T47D (cell line): ENCODE results near the gene CSF1.

Experiments used
- DNase-seq, 2 experiments: peaks; one replicate each; pipeline versions ENCODE4 v3.0.0 to v3.0.0-alpha.2; 2011 to 2012; ENCODE audit warnings: low read depth in 1 of 2, low spot score in 1 of 2
- JUND ChIP-seq: IDR thresholded peaks from 2 replicates; pipeline ENCODE4 v1.6.1; 2012; ENCODE audit warnings: low read depth
- in situ Hi-C: cut with HindIII; loops from 2 replicates; pipeline ENCODE4 v1.10.0; 2016; ENCODE audit warnings: low sequenced_read_pairs, low pct_unique_long_range_greater_than_20kb

Gene CSF1

DNA sequence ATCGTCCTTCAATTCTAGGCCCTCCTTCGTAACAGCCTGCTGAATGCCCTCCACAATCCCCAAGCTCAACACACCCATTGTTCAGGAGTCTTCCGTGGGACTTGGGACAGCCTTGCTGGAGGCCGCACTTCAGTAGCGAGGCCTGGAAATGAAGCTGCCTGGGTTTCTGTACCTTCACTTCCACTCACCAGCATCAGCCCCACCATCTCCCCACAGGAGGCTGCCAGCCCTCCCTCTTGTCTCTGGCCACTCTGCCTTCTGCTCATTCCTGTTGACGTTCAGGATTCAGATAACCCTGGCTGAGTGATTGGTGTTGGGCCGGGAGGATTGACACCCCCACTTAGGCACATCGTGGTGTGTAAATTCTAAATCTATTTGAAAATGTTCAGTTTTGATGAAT is 23.4 kb upstream of the CSF1 start:
- no peak for DNase-seq
- in situ Hi-C loops: no loop called here
- no peak for TF ChIP-seq JUND

DNA sequence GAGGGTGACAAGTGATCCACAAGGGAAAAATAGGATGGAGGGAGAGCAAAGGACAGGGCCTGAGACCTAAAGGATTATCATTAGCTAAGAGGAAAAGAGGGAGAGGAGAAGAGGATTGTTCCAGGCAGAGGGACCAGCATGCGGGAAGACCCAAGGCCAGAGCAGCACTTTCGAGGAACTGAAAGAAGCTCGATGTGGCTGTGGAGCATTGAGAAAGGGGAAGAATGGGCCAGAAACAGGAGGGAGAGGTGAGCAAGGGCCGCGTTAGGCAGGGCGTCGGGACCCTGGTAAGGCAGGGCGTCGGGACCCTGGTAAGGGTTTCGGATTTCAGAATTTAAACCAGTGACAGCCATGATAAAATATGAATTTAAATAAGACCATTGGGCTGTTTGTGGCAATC is 22.8 kb upstream of the CSF1 start:
- in situ Hi-C loops: no loop called here
- no peak for DNase-seq
- TF ChIP-seq JUND: no peak

DNA sequence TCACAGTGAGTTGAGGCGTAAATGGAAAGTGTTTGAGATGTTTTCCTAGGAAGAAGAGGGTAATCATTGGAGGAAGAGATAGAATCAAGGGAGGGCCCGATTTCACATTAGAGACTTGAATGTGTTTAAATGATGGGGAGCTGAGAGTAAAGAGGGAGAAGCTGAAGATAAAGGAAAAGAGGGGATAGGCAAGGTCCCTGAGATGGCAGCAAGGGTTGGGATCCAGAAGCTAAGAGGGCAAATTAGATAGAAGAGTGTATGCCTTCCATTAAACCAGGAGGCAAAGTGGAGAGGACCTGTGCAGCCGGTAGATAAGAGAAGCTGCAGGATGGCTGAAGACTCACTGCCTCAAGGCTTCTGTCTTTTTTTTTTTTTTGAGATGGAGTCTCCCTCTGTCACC is 21.6 kb upstream of the CSF1 start:
- in situ Hi-C loops: no loop called here
- TF ChIP-seq JUND: no peak
- DNase-seq: no peak

DNA sequence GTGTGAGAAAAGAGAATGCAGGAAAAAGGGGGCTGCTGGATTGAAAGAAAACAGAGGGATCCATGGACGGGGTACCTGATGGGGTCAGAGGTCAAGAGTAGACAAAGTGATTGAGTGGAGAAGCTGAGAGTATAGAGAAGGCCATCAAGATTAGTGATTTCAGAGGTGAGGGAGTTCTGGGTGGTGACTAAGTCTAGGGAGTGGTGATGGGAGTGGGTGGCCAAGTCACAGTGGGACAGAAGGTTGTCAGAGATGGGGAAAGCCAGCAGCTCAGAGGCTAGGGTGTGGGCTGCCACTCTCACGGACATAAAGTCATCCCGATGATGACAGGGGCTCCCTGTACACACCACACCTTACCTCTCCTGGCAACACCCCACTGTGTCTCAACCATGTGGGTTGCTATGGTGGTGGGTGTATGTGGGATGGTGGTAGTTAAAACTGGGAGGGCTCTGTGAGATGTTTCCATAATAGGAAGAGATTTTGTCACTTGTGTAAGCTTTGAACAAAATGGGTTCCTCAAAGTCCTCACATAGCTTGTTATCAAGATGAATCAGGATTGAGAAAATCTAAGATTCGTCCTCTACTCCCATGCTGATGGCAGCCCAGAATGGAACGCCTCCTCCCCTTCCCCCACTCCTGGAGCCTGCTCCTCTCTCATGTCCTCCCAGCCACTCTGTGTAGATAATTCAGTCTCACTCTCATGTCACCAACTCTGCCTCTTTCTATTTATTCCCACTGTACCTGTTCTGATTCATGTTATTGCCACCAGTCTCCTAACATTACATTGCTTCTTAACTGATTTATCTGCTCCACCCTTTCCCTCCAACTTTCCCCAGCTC is 20.3 kb upstream of the CSF1 start:
- in situ Hi-C loops: no loop called here
- TF ChIP-seq JUND: no peak
- no peak for DNase-seq

DNA sequence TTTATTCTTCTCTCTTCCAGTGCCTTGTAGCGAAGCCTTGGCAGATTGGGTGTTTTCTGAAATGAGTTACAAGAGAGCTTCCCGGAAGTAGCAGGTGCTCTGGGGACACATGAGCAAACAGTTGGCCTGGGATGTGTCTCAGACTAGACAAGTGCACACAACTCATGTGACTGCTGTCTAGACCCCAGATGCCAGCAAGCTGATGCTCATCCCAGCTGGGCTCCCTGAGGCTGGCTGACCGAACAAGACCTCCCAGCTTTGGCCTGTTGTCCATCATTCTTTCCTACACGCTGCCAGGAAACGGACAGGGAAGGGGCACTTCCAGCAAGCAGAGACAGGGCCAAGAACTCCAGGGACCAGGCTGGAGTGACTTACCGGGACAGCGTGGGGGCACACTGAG is 18.7 kb upstream of the CSF1 start:
- in situ Hi-C loops: no loop called here
- no peak for TF ChIP-seq JUND
- DNase-seq: no peak

DNA sequence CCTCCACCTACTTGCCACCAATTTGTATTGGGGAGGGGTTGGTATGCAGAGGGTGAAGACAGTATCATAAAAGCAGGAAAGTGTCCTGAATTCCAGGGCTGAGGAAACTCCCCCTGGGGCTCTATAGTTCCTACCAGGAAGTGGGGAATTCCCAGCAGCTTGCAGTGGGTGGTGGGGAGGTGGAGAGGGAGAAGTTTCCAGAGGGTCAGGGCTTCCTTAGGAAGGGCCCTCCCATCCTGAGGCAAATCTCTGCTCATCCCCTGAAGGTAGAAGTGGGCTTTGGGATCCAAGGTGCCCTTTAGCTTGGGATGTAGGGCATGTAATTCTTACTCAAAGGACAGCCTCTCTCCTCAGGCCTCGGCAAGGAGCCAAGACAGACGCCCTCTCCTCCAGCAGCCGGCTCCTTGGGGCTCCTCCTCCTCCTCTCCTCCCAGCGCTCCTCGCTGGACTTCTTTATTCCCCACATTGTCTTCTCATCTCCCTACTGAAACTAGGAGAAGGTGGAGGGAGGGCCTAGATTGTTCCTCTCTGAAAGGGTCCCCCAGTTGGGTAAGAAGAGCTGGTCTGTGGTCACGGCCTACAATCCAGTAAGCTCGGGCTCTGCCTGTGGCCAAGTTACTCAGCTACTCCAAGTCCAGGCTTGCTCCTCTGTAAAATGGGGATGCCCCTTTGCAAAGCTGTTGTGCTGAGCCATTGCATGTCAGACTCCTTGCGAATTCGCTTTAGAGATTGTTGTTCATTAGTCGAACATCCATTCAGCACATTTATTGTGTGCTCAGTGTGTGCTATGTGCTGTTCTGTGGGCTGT is 17.9 kb upstream of the CSF1 start:
- in situ Hi-C loops: no loop called here
- TF ChIP-seq JUND: no peak
- no peak for DNase-seq

DNA sequence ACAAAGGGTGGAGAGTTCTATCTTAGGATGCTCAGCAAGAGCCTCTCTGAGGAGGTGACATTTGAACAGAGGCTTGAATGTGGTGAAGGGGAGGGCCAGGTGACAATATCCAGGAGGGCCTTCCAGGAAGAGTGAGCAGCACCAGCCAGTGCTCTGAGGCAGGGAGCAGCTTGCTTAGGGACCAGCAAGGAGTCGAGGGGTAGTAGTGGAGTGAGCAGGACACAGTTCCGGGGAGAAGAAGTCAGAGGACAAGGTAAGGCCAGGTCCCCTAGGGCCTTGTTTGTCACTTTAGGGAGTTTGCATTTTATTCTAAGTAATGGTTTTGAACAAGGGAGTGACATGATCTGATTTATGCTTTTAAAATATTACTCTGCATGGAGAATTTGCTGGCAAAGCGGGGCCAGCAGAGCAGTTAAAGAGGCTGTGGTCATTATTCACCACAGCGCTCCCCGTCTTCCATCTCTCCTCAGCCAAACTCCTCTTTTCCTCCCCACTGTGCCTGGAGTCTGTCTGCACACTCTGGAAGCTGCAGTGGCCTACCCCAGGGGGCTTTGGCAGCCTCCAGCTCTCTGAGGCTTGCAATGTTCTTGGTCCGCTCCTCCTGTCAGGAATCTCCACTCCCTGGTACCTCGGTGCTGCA is 17.0 kb upstream of the CSF1 start:
- TF ChIP-seq JUND: no peak
- in situ Hi-C loops: no loop called here
- no peak for DNase-seq

DNA sequence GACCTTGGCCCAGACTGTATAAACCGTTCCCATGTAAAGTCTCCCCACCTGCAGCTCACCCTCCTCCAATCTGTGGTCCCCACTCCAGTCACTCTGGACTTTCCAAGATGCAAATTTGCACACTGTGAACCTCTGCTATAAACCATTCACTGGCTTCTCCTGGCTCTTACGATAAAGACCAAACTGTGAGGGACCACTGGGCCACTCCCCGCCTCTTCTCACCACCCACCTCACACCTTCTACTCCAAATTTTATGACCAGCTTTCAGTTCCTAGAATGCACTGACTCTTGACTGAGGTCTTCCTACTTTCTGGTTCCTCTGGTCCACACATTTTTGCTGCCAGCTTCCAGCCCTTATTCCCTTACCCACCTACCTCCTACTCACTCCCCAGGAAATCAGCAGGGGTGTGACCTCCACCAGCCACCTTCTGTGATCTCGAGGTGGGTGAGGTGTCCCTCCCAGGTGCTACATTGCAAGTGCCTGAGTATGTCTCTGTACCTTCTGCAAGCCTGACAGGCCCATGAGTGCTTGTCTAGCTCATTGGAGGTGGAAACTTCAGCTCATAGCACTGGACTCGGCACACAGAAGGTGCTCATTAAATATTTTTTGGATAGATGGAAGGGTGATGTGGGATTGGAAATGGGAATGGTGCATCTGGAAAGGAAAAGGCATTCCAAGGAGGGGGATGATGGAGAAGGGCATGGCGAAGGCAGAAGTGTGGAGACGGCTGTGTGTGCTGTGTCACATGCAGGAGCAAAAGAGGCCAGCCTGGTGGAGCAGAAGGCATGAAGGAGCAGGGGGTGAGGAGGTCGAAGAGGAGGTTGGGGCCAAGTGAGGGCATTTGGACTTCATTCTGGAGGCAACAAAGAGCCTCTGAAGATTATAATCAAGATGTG is 15.6 kb upstream of the CSF1 start:
- no peak for DNase-seq
- in situ Hi-C loops: no loop called here
- TF ChIP-seq JUND: no peak

DNA sequence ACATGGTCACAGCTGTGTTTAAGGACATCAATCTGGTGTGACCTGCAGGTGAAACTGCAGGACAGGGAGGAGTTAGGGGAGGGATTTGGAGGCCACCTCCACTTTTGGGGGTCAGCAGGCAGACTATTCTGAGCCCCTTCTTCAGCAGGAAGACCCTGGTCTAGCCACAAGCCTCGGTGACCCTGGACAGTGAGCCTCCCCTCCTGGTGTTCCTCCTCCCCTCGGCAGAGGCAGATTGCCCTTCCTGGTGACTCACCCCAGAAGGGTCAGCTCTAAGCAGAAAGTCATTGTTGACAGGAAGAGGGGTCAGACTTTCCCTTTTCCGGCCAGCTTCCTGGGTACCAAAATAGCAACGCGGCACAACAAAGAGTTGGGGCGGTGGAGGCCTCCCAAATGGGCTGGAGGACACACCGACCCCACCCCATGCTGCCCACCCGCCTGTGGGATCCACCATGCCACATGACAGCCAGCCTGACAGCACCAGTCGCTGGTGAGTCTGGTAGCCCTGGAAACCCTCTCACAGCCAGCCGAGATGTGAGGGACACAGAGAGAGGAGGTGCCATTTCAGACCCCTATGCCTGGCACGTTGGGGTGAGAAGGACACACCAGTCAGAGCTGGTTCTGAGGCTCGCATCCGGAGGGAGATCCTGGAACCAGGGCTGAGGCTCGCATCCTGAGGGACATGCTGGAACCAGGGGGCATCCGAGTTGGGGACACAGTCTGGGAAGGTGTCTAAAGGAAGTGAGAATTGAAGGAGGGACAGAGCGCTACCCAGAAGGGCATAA is 14.7 kb upstream of the CSF1 start:
- in situ Hi-C loops: no loop called here
- no peak for TF ChIP-seq JUND
- no peak for DNase-seq

DNA sequence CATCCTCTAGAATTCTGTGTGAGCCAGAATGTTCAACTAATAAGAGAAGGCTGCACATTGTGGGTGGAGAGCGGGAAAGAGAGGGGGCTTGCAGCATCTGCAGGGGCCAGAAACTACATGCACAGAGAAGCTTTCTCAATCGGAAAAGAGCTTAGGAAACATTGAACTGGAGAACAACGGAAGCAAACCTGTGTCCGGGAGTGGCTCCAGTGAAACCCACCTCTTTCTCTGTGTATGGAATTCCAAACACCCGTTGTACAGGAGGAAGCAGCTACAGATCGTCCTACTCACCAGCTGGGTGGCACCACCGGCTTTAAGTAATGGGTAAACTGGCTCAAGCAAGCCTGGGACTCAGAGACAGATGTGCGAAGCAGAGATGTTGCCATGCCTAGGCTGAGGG is 14.0 kb upstream of the CSF1 start:
- TF ChIP-seq JUND: no peak
- no peak for DNase-seq
- in situ Hi-C loops: no loop called here

DNA sequence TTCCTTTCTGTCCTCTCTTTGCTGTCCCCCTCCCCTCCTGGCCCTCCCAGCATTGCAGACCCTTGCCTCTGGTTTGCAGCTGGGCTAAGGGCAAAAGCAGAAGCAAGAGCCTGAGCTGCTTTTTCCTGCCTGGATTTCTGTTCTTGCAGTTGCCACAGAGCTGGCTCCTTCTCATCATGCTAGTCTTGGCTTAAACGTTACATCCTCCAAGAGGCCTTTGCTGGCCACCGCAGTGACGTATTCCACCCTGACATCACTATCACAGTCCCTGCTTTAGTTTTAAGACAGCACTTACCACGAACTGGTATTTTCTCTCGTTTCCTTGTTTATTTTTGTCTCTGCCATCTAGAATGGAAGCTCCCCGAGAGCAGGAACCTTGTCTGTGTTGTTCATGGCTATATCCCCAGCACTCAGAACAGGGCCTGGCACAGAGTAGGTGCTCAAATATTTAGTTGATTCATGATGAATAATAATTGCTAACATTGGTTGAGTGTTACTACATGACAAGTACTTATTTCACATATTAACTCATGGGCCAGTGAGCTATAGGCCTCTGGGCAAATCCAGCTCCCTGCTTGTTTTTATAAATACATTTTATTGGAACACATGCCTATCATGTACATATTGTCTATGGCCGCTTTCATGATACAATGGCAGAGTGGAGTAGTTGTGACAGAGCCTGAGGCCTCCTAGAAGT is 13.2 kb upstream of the CSF1 start:
- no peak for DNase-seq
- TF ChIP-seq JUND: no peak
- in situ Hi-C loops: no loop called here
